ENCODE data around the gene ARHGAP26. TPM values are rescaled to one million over a fixed set of nuclear protein-coding genes. Genes with fewer than 3 reads are reported as not detected.

ARHGAP26 gene, protein sequence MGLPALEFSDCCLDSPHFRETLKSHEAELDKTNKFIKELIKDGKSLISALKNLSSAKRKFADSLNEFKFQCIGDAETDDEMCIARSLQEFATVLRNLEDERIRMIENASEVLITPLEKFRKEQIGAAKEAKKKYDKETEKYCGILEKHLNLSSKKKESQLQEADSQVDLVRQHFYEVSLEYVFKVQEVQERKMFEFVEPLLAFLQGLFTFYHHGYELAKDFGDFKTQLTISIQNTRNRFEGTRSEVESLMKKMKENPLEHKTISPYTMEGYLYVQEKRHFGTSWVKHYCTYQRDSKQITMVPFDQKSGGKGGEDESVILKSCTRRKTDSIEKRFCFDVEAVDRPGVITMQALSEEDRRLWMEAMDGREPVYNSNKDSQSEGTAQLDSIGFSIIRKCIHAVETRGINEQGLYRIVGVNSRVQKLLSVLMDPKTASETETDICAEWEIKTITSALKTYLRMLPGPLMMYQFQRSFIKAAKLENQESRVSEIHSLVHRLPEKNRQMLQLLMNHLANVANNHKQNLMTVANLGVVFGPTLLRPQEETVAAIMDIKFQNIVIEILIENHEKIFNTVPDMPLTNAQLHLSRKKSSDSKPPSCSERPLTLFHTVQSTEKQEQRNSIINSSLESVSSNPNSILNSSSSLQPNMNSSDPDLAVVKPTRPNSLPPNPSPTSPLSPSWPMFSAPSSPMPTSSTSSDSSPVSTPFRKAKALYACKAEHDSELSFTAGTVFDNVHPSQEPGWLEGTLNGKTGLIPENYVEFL
- total RNA-seq = 10 to 100 TPM in 2 of 6 experiments, 1 to 10 TPM in 4; 6.7 to 14.5 (median 8.3) TPM
- long read RNA-seq, partial matches to known transcripts = 0 of 1 reads
- long read RNA-seq, other reads (novel, unspliced or antisense) = 1 of 1 reads

DNA sequence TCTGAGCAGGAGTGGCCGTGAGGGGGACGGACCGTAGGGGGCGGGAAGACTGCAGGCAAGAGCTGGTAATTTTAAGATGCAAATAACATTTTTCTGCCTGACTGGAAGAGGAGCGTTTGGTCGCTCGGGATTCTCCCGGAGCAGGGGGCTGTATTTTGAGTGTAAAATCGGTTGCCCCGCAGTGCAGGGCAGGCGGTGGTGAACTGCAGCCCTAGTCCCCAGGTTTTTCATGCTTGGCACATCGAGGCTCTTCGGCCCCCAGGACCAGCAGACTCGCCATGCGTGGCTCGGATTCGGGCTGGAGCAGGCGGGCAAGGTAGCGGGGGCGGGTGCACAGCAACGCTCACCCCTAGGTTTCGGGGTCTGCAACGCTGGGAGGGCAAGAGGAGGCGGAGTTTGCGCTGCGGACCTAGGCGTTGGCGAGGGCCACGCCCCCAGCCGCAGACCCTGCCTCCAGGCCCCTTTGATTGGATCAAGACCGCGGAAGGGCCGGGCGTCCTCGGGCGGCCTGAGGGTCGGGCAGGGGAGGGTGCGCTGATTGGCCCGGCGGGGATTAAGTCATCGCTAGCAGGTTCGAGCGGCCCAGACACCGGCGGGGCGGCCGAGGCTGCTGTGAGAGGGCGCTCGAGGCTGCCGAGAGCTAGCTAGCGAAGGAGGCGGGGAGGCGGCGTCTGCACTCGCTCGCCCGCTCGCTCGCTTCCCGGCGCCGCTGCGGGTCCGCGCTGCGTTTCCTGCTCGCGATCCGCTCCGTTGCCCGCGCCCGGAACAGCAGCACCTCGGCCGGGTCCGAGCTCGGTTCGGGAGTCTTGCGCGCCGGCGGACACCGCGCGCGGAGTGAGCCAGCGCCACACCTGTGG lies at the start of gene ARHGAP26:
Gene ARHGAP26 (plus strand): TSS at position 585 of the 857 bp plus-strand sequence. CDS start 385 bp downstream, outside the sequence.
- Histone ChIP-seq H3K27me3 (no peaks in the 10 kb centered on the region), H3K27ac (peak within 1 kb of the TSS; percentile 62 to 82 (median 81)), H3K9me3 (no peaks in the 10 kb centered on the region), H3K4me3 (peak within 1 kb of the TSS; percentile 75 to 87 (median 75)), H3K4me1 (no peaks in the 10 kb centered on the region), H3K36me3 (no peaks in the 10 kb centered on the region)
- WGBS (ENCODE audit: insufficient coverage, low coverage, low lambda C conversion rate, missing lambda C conversion rate) = 0% methylated on average over 9 of the region's 87 CpGs
- DNase-seq (peak; percentile 99), ATAC-seq (peak; percentile 96 to 99 (median 97))
- intact Hi-C loops (cut with DNase I) = loop anchor here in 1 of 2 donors (10.0 kb wide), 1 partner anchor 105 kb away; no protein-coding TSS in a partner anchor
- TF ChIP-seq POLR2A (IDR thresholded peaks at IDR 0.05) = peak; percentile 99
- TF ChIP-seq CTCF (IDR thresholded peaks at IDR 0.05) = peak; percentile 15 to 37 (median 23)

DNA sequence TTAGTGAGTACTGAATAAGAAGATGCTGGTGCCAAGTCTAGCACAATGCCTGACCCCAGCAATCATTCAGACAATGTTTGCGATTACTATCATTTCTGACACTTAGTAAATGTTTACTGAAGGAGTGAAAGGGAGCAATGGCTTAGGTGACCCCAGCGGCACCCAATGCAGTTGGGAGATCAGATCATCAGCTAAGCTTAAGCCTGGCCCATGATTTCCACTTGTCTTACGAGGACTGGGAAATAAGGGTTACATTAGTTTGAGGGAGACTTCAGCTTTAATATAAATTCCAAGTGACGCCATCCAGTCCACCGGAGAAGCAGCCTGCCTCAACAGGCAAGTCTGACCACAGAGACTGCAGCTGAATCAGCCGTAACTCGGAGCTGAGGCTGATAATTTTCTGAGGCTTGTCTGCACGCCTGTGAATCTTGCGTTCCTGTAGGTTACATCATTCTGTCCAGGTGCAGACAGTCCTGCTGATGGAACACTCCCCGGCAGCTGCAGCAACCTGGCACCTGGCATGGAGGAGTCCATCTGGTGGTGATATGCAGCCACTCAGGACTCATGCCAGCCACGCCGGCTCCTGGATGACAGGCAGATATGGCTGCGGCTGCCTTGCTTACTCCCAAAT lies 49.4 kb upstream of the ARHGAP26 start:
- H3K4me3 ChIP-seq = no peak overlapping the region
- H3K4me1 ChIP-seq = peaks cover 0 to 9% (median 4%) of the 10 kb centered on the region in 4 donors
- H3K9me3 ChIP-seq = no peaks in the 10 kb centered on the region
- no peaks in the 10 kb centered on the region for H3K27me3 ChIP-seq
- H3K27ac ChIP-seq = no peak overlapping the region
- 18% methylated on average over 6 of the region's 13 CpGs for WGBS (ENCODE audit: insufficient coverage, low coverage, low lambda C conversion rate, missing lambda C conversion rate)
- intact Hi-C loops (cut with DNase I) = loop anchor here in 1 of 2 donors (5.0 kb wide), 1 partner anchor 162 kb away; no protein-coding TSS in a partner anchor
- no peaks in the 10 kb centered on the region for H3K36me3 ChIP-seq
- TF ChIP-seq POLR2A (IDR thresholded peaks at IDR 0.05) (no peak), CTCF (IDR thresholded peaks at IDR 0.05) (peak in 3 of 4 donors; percentile 14 to 28 (median 24))
- ATAC-seq = peak; percentile 56 to 75 (median 72)
- peak; percentile 63 to 76 (median 74) for DNase-seq

- Histone ChIP-seq H3K27me3 (no peaks in the 10 kb centered on the region), H3K4me3 (no peak overlapping the region), H3K36me3 (no peaks in the 10 kb centered on the region), H3K4me1 (peaks cover 0 to 9% (median 4%) of the 10 kb centered on the region in 4 donors), H3K9me3 (no peaks in the 10 kb centered on the region), H3K27ac (no peak overlapping the region)
- TF ChIP-seq POLR2A (IDR thresholded peaks at IDR 0.05) (no peak), CTCF (IDR thresholded peaks at IDR 0.05) (no peak)
- intact Hi-C loops (cut with DNase I) = loop anchor here in 1 of 2 donors (5.0 kb wide), 1 partner anchor 160 kb away; no protein-coding TSS in a partner anchor
- DNase-seq (no peak), ATAC-seq (no peak)
- 85% methylated on average over 6 of the region's 6 CpGs for WGBS (ENCODE audit: insufficient coverage, low coverage, low lambda C conversion rate, missing lambda C conversion rate)
These were observed 48.0 kb upstream of the ARHGAP26 start for GRCh38 chr5:142722146-142722545.
